ENCODE results near the gene TPCN2.

- TF ChIP-seq PATZ1 (CRISPR knock-in tag; IDR thresholded peaks at IDR 0.05; ENCODE audit: borderline replicate concordance) (no peak), ISL1 (CRISPR knock-in tag; IDR thresholded peaks at IDR 0.05) (no peak), ZFP3 (CRISPR knock-in tag; IDR thresholded peaks at IDR 0.05) (no peak)
Observed at GRCh38 chr11:69055598-69056516, 7.1 kb downstream of the TPCN2 start.
